Psoas muscle (tissue), 8 donors: ENCODE data around the gene LPCAT3. TPM values are rescaled to one million over a fixed set of nuclear protein-coding genes. Genes with fewer than 3 reads are reported as not detected.

Source experiments
- ATAC-seq, 4 donors: fragments of 200-7000 bp; cut with Tn5 transposase; one replicate each; pipeline ENCODE4 v1.9.1; 2020; ENCODE audit warnings: moderate library complexity in 3 of 4, mild to moderate bottlenecking in 2 of 4
- DNase-seq, 2 donors: peaks; one replicate each; pipeline ENCODE4 v3.0.0-alpha.2; 2020
- H3K27ac ChIP-seq: fragments of 200-600 bp; one replicate; pipeline ENCODE4 v1.8.0; 2022
- H3K27me3 ChIP-seq, 3 donors: fragments of 200-600 bp in 1 of 3; one replicate each; pipeline versions ENCODE4 v1.6.1 to v1.8.0; 2013 to 2022; ENCODE audit warnings: low read length in 2 of 3, mild to moderate bottlenecking in 2 of 3, moderate library complexity in 1 of 3; ENCODE audit not compliant: insufficient read depth in 3 of 3
- H3K36me3 ChIP-seq, 2 donors: fragments of 200-600 bp in 1 of 2; one replicate each; pipeline versions ENCODE4 v1.6.1 to v1.8.0; 2013 to 2022; ENCODE audit warnings: low read depth in 1 of 2, mild to moderate bottlenecking in 1 of 2, moderate library complexity in 1 of 2; ENCODE audit not compliant: insufficient read depth in 1 of 2
- H3K4me1 ChIP-seq: fragments of 200-600 bp; one replicate; pipeline ENCODE4 v1.8.0; 2022
- H3K4me3 ChIP-seq: fragments of 200-600 bp; one replicate; pipeline ENCODE4 v1.8.0; 2022; ENCODE audit warnings: mild to moderate bottlenecking
- H3K9me3 ChIP-seq: fragments of 200-600 bp; one replicate; pipeline ENCODE4 v1.8.0; 2022
- WGBS, 3 donors: extraction: QIAGEN DNeasy Blood & Tissue Kit; methylation state at CpG; one replicate each; pipeline versions ENCODE4 v1.1.6 to v1.1.7; 2013; 5-methylcytosine and 5-hydroxymethylcytosine counted together
- intact Hi-C, 2 donors: fragments of 100-400 bp; cut with DNase I; formaldehyde crosslinking; loops; one replicate each; pipeline versions ENCODE4 v1.11.0 to v1.14.2; 2022
- polyA plus RNA-seq, 3 donors: library from polyadenylated mRNA; stranded (reverse); fragments of 200-250 nt; gene quantifications; one replicate each; pipeline ENCODE4 v1.2.3, GENCODE V29; 2013
- total RNA-seq, 4 donors: library from RNA; stranded (reverse); fragmentation: NEBNext Ultra II Directional in 2 of 4; extraction: Animal tissue kit (Norgen Biotek cat#: 25700) in 2 of 4; gene quantifications; one replicate each; pipeline versions ENCODE4 v1.2.1 to v1.2.4, GENCODE V29; 2021 to 2023
- TF ChIP-seq, protein P1 (sequence below): fragments of 200-600 bp; IDR thresholded peaks from one replicate; pipeline ENCODE4 v1.8.0; 2022; ENCODE audit warnings: antibody characterized with exemption
- donor health status: healthy with polysubstance abuse.
- donor health status: DM: no; HTN: no; CAD: no; lungs with moderate emphysema.
- donor health status: Bipolar disorder and iron deficiency.
- donor health status: healthy.
- donor health status: DM: yes; HTN: yes; CAD: no.
- donor health status: DM: no; HTN: no; CAD: no.
- donor health status: DM: no; HTN: no; CAD: no.
- donor health status: DM: yes; HTN: yes; CAD: no.

Gene LPCAT3
- total and polyA plus RNA-seq, 7 donors, result 13.9 to 56.5 (median 26.2) TPM

GRCh38 chr12:6964605-6965025, 53.7 kb downstream of the LPCAT3 start:
- H3K27me3 ChIP-seq, result no peaks in the 10 kb centered on the region
- intact Hi-C loops, result loop anchor here (1.0 to 5.0 kb wide), 3 partner anchors 40 to 53 kb away; partner anchors contain the start of gene LPCAT3 (in 1 of the 2)
- H3K27ac ChIP-seq, result peak overlapping the region; percentile 85
- no peak for DNase-seq
- no peak overlapping the region for H3K4me3 ChIP-seq
- H3K9me3 ChIP-seq, result no peaks in the 10 kb centered on the region
- peaks cover 28% of the 10 kb centered on the region for H3K4me1 ChIP-seq
- peak in 1 of 4 donors; percentile 0 for ATAC-seq
- TF ChIP-seq, protein P1, sequence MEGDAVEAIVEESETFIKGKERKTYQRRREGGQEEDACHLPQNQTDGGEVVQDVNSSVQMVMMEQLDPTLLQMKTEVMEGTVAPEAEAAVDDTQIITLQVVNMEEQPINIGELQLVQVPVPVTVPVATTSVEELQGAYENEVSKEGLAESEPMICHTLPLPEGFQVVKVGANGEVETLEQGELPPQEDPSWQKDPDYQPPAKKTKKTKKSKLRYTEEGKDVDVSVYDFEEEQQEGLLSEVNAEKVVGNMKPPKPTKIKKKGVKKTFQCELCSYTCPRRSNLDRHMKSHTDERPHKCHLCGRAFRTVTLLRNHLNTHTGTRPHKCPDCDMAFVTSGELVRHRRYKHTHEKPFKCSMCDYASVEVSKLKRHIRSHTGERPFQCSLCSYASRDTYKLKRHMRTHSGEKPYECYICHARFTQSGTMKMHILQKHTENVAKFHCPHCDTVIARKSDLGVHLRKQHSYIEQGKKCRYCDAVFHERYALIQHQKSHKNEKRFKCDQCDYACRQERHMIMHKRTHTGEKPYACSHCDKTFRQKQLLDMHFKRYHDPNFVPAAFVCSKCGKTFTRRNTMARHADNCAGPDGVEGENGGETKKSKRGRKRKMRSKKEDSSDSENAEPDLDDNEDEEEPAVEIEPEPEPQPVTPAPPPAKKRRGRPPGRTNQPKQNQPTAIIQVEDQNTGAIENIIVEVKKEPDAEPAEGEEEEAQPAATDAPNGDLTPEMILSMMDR, result no peak
- H3K36me3 ChIP-seq, result peaks cover 18 to 47% of the 10 kb centered on the region in 2 donors
- whole genome bisulfite sequencing, 3 donors, result 46 to 62% (median 56%) methylated on average over 8 of the region's 8 CpGs

GRCh38 chr12:6963791-6964413, 54.4 kb downstream of the LPCAT3 start:
- TF ChIP-seq, protein P1, result no peak
- ATAC-seq (no peak), DNase-seq (peak in 1 of 2 donors; percentile 27)
- H3K4me1 ChIP-seq, result peaks cover 21% of the 10 kb centered on the region
- H3K4me3 ChIP-seq, result no peak overlapping the region
- intact Hi-C loops, result loop anchor here (1.0 to 5.0 kb wide), 2 partner anchors 40 to 42 kb away; no protein-coding TSS in a partner anchor
- H3K9me3 ChIP-seq, result no peaks in the 10 kb centered on the region
- 72 to 77% (median 76%) methylated on average over 17 of the region's 17 CpGs for WGBS, 3 donors
- H3K36me3 ChIP-seq, result peaks cover 16 to 42% of the 10 kb centered on the region in 2 donors
- no peak overlapping the region for H3K27ac ChIP-seq
- H3K27me3 ChIP-seq, result no peaks in the 10 kb centered on the region

GRCh38 chr12:6963016-6963731, 55.1 kb downstream of the LPCAT3 start:
- peak; percentile 23 to 66 for DNase-seq
- Histone ChIP-seq H3K27ac (peak overlapping the region; percentile 72), H3K4me1 (peaks cover 14% of the 10 kb centered on the region), H3K27me3 (no peaks in the 10 kb centered on the region), H3K4me3 (no peak overlapping the region), H3K9me3 (no peaks in the 10 kb centered on the region), H3K36me3 (peaks cover 11 to 35% of the 10 kb centered on the region in 2 donors)
- WGBS, 3 donors, result 73 to 81% (median 80%) methylated on average over 24 to 32 of the region's 32 CpGs
- TF ChIP-seq, protein P1, result no peak
- ATAC-seq, result no peak
- intact Hi-C loops, result loop anchor here in 1 of 2 donors (5.0 kb wide), 1 partner anchor 41 kb away; no protein-coding TSS in a partner anchor

DNA sequence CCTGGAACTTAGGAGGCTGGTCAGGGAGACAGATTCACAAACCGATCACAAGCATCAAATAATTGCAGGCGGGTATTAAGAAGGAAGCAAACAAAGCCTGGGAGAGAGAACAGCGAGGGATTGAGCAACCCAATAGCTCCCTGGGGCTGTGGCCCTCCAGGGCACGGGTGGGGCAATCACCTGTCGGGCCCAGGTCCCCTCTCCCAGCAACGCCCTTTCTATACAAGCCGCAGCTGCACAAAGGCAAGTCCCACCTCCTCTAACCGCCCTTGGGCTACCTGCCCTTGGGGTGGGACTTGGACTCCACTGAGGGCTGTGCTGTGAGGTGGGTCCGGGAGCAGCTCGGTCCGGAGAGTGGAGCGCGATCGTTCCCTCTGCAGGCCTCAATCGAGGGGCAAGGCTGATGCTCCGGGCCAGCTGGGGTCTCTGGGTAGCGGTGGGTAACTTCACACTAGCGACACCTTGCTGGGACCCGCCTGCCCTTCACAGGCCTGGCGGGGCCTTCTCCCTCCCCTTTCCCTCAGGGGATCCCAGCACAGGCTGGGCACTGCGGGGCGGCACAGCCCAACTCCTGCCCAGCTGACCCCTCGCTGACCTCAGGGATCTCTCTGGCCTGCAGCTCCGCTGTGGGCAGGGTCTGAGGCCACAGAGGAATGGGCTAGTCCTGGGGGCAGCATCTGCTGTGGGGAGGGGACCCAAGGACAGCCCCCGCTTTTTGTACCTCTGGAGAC, 55.8 kb downstream of the LPCAT3 start:
- H3K27me3 ChIP-seq, result no peaks in the 10 kb centered on the region
- WGBS, 3 donors, result 72 to 78% (median 75%) methylated on average over 25 of the region's 25 CpGs
- no peaks in the 10 kb centered on the region for H3K9me3 ChIP-seq
- DNase-seq (peak in 1 of 2 donors; percentile 14), ATAC-seq (no peak)
- peaks cover 14% of the 10 kb centered on the region for H3K4me1 ChIP-seq
- intact Hi-C loops, result loop anchor here in 1 of 2 donors (5.0 kb wide), 1 partner anchor 40 kb away; no protein-coding TSS in a partner anchor
- peak overlapping the region; percentile 72 for H3K27ac ChIP-seq
- TF ChIP-seq, protein P1, result no peak
- peak overlapping the region; percentile 13 for H3K4me3 ChIP-seq
- H3K36me3 ChIP-seq, result peaks cover 8 to 28% of the 10 kb centered on the region in 2 donors
